Activated CD8-positive, alpha-beta memory T cell treated with anti-CD3 and anti-CD28 coated beads for 24 hours (primary cell): ENCODE results near the gene LBR.
"Not testable (repeated sequence)": the region's sequence is repeated elsewhere in the genome, so short reads cannot be mapped to it uniquely, and the experiment has no call there.

Source experiments
- DNase-seq: peaks from one replicate; pipeline ENCODE4 v3.0.0-alpha.2; 2020

The LBR gene

GRCh38 chr1:225418598-225418997 is 9.2 kb downstream of the LBR start:
- no peak for DNase-seq

GRCh38 chr1:225418059-225418458 is 9.8 kb downstream of the LBR start:
- no peak for DNase-seq

- DNase-seq: no peak
These were observed 11.7 kb downstream of the LBR start for GRCh38 chr1:225415967-225416745.

GRCh38 chr1:225415307-225415706 is 12.5 kb downstream of the LBR start:
- no peak for DNase-seq

- no peak for DNase-seq
These were observed 14.0 kb downstream of the LBR start for GRCh38 chr1:225413708-225414375.

GRCh38 chr1:225412803-225413351 is 15.0 kb downstream of the LBR start:
- DNase-seq: no peak

GRCh38 chr1:225412321-225412720 is 15.5 kb downstream of the LBR start:
- no peak for DNase-seq

GRCh38 chr1:225410036-225410435 is 17.8 kb downstream of the LBR start:
- DNase-seq: no peak

GRCh38 chr1:225409051-225409450 is 18.8 kb downstream of the LBR start:
- no peak for DNase-seq

GRCh38 chr1:225408249-225408648 is 19.6 kb downstream of the LBR start:
- no peak for DNase-seq

GRCh38 chr1:225407755-225408154 is 20.1 kb downstream of the LBR start:
- DNase-seq: no peak

GRCh38 chr1:225406976-225407725 is 20.7 kb downstream of the LBR start:
- DNase-seq: no peak

- DNase-seq: no peak
These were observed 26.9 kb downstream of the LBR start for GRCh38 chr1:225400968-225401367.

- no peak for DNase-seq
These were observed 31.5 kb downstream of the LBR start for GRCh38 chr1:225396357-225396756.

- no peak for DNase-seq
These were observed 38.0 kb downstream of the LBR start for GRCh38 chr1:225389843-225390242.

GRCh38 chr1:225388372-225388771 is 39.5 kb downstream of the LBR start:
- DNase-seq: no peak

- not testable (repeated sequence) for DNase-seq
These were observed 41.0 kb downstream of the LBR start for GRCh38 chr1:225386860-225387259.

- DNase-seq: no peak
These were observed 47.1 kb downstream of the LBR start for GRCh38 chr1:225380691-225381090.

GRCh38 chr1:225378880-225379279 is 49.0 kb downstream of the LBR start:
- DNase-seq: no peak

GRCh38 chr1:225374996-225375395 is 52.8 kb downstream of the LBR start:
- DNase-seq: no peak

- no peak for DNase-seq
These were observed 54.7 kb downstream of the LBR start for GRCh38 chr1:225373155-225373554.

GRCh38 chr1:225371366-225372010 is 56.4 kb downstream of the LBR start:
- DNase-seq: no peak

- DNase-seq: no peak
These were observed 59.7 kb downstream of the LBR start for GRCh38 chr1:225368036-225368552.
